HepG2 (cell line): ENCODE results near the gene GAS6. TPM values are rescaled to one million over a fixed set of nuclear protein-coding genes. Genes with fewer than 3 reads are reported as not detected.

Experiments
- BORCS8-MEF2B ChIP-seq: sonication (generic); formaldehyde crosslinking; IDR thresholded peaks from 2 replicates; pipeline ENCODE4 v1.8.0; 2022; ENCODE audit warnings: mild to moderate bottlenecking, missing genetic modification reagents
- CBX5 ChIP-seq: sonication (generic); formaldehyde crosslinking; IDR thresholded peaks from 2 replicates; pipeline ENCODE4 v1.4.0; 2020; ENCODE audit warnings: missing genetic modification reagents, borderline replicate concordance
- CCDC6 ChIP-seq: sonication (generic); formaldehyde crosslinking; IDR thresholded peaks from 2 replicates; pipeline ENCODE4 v1.8.1; 2022; ENCODE audit warnings: mild to moderate bottlenecking, missing genetic modification reagents, moderate library complexity
- CENPBD1 ChIP-seq: sonication (generic); formaldehyde crosslinking; IDR thresholded peaks from 2 replicates; pipeline ENCODE4 v1.8.0; 2022; ENCODE audit warnings: missing genetic modification reagents, low read depth, mild to moderate bottlenecking, borderline replicate concordance
- CREBL2 ChIP-seq: sonication (generic); formaldehyde crosslinking; IDR thresholded peaks from 2 replicates; pipeline ENCODE4 v1.8.1; 2023; ENCODE audit warnings: missing genetic modification reagents, mild to moderate bottlenecking, borderline replicate concordance
- CSRNP1 ChIP-seq: sonication (generic); formaldehyde crosslinking; IDR thresholded peaks from 2 replicates; pipeline ENCODE4 v1.8.1; 2023; ENCODE audit warnings: mild to moderate bottlenecking, missing genetic modification reagents
- ELK4 ChIP-seq: sonication (generic); formaldehyde crosslinking; IDR thresholded peaks from 2 replicates; pipeline ENCODE4 v1.9.0; 2021; ENCODE audit warnings: missing genetic modification reagents, borderline replicate concordance
- FOXM1 ChIP-seq: sonication (generic); formaldehyde crosslinking; IDR thresholded peaks from 2 replicates; pipeline ENCODE4 v1.5.0; 2020; ENCODE audit warnings: missing genetic modification reagents
- FOXP1 ChIP-seq, 2 experiments: fragments of 450-650 bp in 1 of 2; IDR thresholded peaks; 2 replicates each; pipeline ENCODE4 v1.6.1; 2017 to 2018; ENCODE audit warnings: antibody characterized with exemption in 1 of 2
- HNRNPUL1 ChIP-seq: fragments of 200-400 bp; formaldehyde crosslinking; IDR thresholded peaks from 2 replicates; pipeline ENCODE4 v1.6.1; 2017; ENCODE audit warnings: low read depth, mild to moderate bottlenecking, low read length, moderate library complexity
- MED13 ChIP-seq: sonication (generic); formaldehyde crosslinking; IDR thresholded peaks from 2 replicates; pipeline ENCODE4 v1.5.0; 2020; ENCODE audit warnings: missing genetic modification reagents
- MTA3 ChIP-seq: sonication (generic); formaldehyde crosslinking; IDR thresholded peaks from 2 replicates; pipeline ENCODE4 v1.4.0; 2020; ENCODE audit warnings: missing genetic modification reagents
- MXD4 ChIP-seq: IDR thresholded peaks from 2 replicates; pipeline ENCODE4 v1.6.1; 2016; ENCODE audit warnings: mild to moderate bottlenecking, missing biosample characterization, missing genetic modification reagents
- MXI1 ChIP-seq: IDR thresholded peaks from 3 replicates; pipeline ENCODE4 v1.6.1; 2012; ENCODE audit warnings: low read depth, low read length, inconsistent platforms, borderline replicate concordance
- NCOR1 ChIP-seq: fragments of 200-600 bp; sonication (generic); IDR thresholded peaks from 2 replicates; pipeline ENCODE4 v1.7.0; 2017; ENCODE audit warnings: antibody characterized with exemption, low read length, borderline replicate concordance
- RCOR2 ChIP-seq: IDR thresholded peaks from 2 replicates; pipeline ENCODE4 v1.6.1; 2016; ENCODE audit warnings: missing biosample characterization, missing genetic modification reagents
- SIN3B ChIP-seq: fragments of 150-350 bp; IDR thresholded peaks from 2 replicates; pipeline ENCODE4 v1.6.1; 2014; ENCODE audit warnings: low read length
- SP4 ChIP-seq: sonication (generic); formaldehyde crosslinking; IDR thresholded peaks from 2 replicates; pipeline ENCODE4 v1.8.1; 2023; ENCODE audit warnings: mild to moderate bottlenecking, missing genetic modification reagents
- SRF ChIP-seq: IDR thresholded peaks from 2 replicates; pipeline ENCODE4 v1.6.1; 2011; ENCODE audit warnings: mild to moderate bottlenecking, low read depth, low read length, moderate library complexity
- ZFP41 ChIP-seq: sonication (generic); formaldehyde crosslinking; IDR thresholded peaks from 2 replicates; pipeline ENCODE4 v1.4.0; 2020; ENCODE audit warnings: mild to moderate bottlenecking, missing genetic modification reagents, borderline replicate concordance
- ZNF205 ChIP-seq: IDR thresholded peaks from 2 replicates; pipeline ENCODE4 v1.6.1; 2018; ENCODE audit warnings: missing biosample characterization, missing genetic modification reagents
- ZNF230 ChIP-seq: sonication (generic); formaldehyde crosslinking; IDR thresholded peaks from 2 replicates; pipeline ENCODE4 v1.4.0; 2020; ENCODE audit warnings: mild to moderate bottlenecking, missing genetic modification reagents
- ZNF317 ChIP-seq: sonication (generic); formaldehyde crosslinking; IDR thresholded peaks from 2 replicates; pipeline ENCODE4 v1.5.0; 2020; ENCODE audit warnings: mild to moderate bottlenecking, missing genetic modification reagents
- ZNF383 ChIP-seq: sonication (generic); formaldehyde crosslinking; IDR thresholded peaks from 2 replicates; pipeline ENCODE4 v1.4.0; 2020; ENCODE audit warnings: missing genetic modification reagents, mild to moderate bottlenecking, borderline replicate concordance
- ZNF574 ChIP-seq: sonication (generic); formaldehyde crosslinking; IDR thresholded peaks from 2 replicates; pipeline ENCODE4 v1.4.0; 2020; ENCODE audit warnings: missing genetic modification reagents
- ZNF619 ChIP-seq: sonication (generic); formaldehyde crosslinking; IDR thresholded peaks from 2 replicates; pipeline ENCODE4 v1.4.0; 2020; ENCODE audit warnings: mild to moderate bottlenecking, missing genetic modification reagents
- polyA plus RNA-seq, 8 experiments: library from polyadenylated mRNA; depleted of rRNA in 3 of 8; stranded (reverse) in 7 of 8; unstranded in 1 of 8; fragments of >200 nt; fragmentation: Illumina TruSeq in 4 of 8; extraction: Trizol in 4 of 8; gene quantifications; 2 replicates each; pipeline versions ENCODE4 v1.2.1 to v1.2.3, GENCODE V29; 2011 to 2016; ENCODE audit warnings: low read depth in 4 of 8, missing spikeins in 1 of 8, mixed read lengths in 1 of 8; ENCODE audit not compliant: insufficient read depth in 1 of 8
- total RNA-seq, 5 experiments: library from RNA; depleted of rRNA; stranded (reverse); fragments of >200 nt; fragmentation: Illumina TruSeq; extraction: Trizol; gene quantifications; 2 replicates each; pipeline ENCODE4 v1.2.3, GENCODE V29; 2016; ENCODE audit warnings: low read depth in 1 of 5

The GAS6 gene
- total and polyA plus RNA-seq, 2 of the 13 experiments (the other 11 are each of a cell fraction or from before 2014, with no cell fraction given): 0.09 to 0.24 TPM

GRCh38 chr13:113786262-113786841, 77.5 kb downstream of the GAS6 start (continued):
- TF ChIP-seq SP4 (CRISPR knock-in tag): no peak
- TF ChIP-seq NCOR1: no peak
- no peak for TF ChIP-seq CCDC6 (CRISPR knock-in tag)
- no peak for TF ChIP-seq CENPBD1 (CRISPR knock-in tag)
- TF ChIP-seq ZNF574 (CRISPR knock-in tag): no peak
- no peak for TF ChIP-seq ELK4 (CRISPR knock-in tag)
- no peak for TF ChIP-seq MXD4 (CRISPR knock-in tag)
- TF ChIP-seq CREBL2 (CRISPR knock-in tag): no peak
- no peak for TF ChIP-seq ZNF317
- no peak for TF ChIP-seq BORCS8-MEF2B (CRISPR knock-in tag)
- TF ChIP-seq ZNF383 (CRISPR knock-in tag): no peak
- no peak for TF ChIP-seq SRF
- no peak for TF ChIP-seq CBX5 (CRISPR knock-in tag)
- TF ChIP-seq ZNF619 (CRISPR knock-in tag): no peak
- TF ChIP-seq ZNF230 (CRISPR knock-in tag): no peak
- TF ChIP-seq ZNF205: no peak
- no peak for TF ChIP-seq MXI1
- no peak for TF ChIP-seq CSRNP1 (CRISPR knock-in tag)
- TF ChIP-seq MTA3: no peak
- TF ChIP-seq ZFP41: no peak
- no peak for TF ChIP-seq HNRNPUL1
- no peak for TF ChIP-seq SIN3B
- TF ChIP-seq RCOR2 (CRISPR knock-in tag): no peak
- peak; percentile 56; the same call in 1 of the 2 replicates for TF ChIP-seq FOXP1 (IDR thresholded peaks at IDR 0.05)
- no peak for TF ChIP-seq FOXP1 (CRISPR knock-in tag; IDR thresholded peaks at IDR 0.05)
- TF ChIP-seq FOXM1 (CRISPR knock-in tag): no peak
- TF ChIP-seq MED13 (CRISPR knock-in tag): no peak
